SU-DHL-6 (cell line): ENCODE data around the gene PRSS21.

Experiments used
- EZH2phosphoT487 ChIP-seq: fragments of 200-600 bp; sonication (generic), shearing (Covaris generic); conservative IDR thresholded peaks from 2 replicates; pipeline ENCODE4 v1.6.1; 2018; ENCODE audit warnings: mild to moderate bottlenecking, antibody characterized with exemption, low read length, moderate library complexity, mixed read lengths
- TF ChIP-seq, protein P1 (sequence below): fragments of 200-600 bp; sonication (generic); IDR thresholded peaks from one replicate; pipeline ENCODE4 v1.5.1; 2017; ENCODE audit warnings: antibody characterized with exemption, mild to moderate bottlenecking, low read length, moderate library complexity; ENCODE audit not compliant: insufficient read depth, poor library complexity, severe bottlenecking

DNA sequence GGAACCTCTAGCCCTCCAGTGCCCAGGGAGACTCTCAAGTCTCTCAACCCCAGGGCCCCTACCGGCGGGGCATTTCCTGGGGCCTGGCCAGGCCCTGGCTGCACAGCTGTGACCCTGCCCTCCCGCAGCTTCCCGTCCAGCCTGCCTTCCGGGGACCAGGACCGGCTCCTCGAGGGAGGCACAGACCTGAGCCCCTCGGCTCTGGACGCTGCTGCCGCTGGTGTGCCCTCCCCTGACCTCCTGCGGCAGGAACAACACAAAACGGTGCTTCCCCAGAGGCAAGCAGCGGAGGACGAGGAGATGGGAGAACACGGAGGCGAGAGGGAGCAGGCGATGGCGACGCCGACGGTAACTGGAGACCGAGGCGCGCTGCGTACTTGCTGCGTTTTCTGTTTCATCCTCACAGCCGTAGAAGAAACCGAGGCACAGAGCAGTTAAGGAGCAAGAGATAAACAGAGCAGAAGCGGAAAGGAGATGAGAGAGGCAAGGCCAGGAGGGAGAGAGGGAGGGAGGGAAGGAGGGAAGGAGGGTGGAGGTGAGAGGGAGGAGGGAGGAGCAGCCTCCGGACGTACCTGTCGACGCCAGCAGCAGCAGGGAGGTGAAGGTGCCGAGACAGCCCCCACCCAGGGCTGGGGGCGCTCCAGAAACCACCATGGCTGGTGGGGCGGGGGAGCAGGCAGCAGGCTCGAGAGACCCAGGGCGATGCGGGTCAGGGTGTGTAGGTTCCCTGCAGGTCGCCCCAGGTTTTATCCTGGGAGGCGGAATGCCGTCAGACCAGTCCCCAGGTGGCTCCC lies 40.6 kb downstream of the PRSS21 start, which contains the start of gene PRSS22:
- TF ChIP-seq, protein P1, sequence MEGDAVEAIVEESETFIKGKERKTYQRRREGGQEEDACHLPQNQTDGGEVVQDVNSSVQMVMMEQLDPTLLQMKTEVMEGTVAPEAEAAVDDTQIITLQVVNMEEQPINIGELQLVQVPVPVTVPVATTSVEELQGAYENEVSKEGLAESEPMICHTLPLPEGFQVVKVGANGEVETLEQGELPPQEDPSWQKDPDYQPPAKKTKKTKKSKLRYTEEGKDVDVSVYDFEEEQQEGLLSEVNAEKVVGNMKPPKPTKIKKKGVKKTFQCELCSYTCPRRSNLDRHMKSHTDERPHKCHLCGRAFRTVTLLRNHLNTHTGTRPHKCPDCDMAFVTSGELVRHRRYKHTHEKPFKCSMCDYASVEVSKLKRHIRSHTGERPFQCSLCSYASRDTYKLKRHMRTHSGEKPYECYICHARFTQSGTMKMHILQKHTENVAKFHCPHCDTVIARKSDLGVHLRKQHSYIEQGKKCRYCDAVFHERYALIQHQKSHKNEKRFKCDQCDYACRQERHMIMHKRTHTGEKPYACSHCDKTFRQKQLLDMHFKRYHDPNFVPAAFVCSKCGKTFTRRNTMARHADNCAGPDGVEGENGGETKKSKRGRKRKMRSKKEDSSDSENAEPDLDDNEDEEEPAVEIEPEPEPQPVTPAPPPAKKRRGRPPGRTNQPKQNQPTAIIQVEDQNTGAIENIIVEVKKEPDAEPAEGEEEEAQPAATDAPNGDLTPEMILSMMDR, result no peak
- no peak for TF ChIP-seq EZH2phosphoT487
